Activated naive CD4-positive, alpha-beta T cell treated with anti-CD3 and anti-CD28 coated beads for 36 hours (primary cell): ENCODE data around the gene NTPCR. TPM values are rescaled to one million over a fixed set of nuclear protein-coding genes. Genes with fewer than 3 reads are reported as not detected.

Experiments
- CTCF ChIA-PET: fragments of 350-600 bp; sonication (Branson Sonifier 250); formaldehyde crosslinking; loops from one replicate; lab custom pipeline; 2021; ENCODE audit warnings: antibody characterized with exemption; lab: Charles Lee
- DNase-seq: peaks from one replicate; pipeline ENCODE4 v3.0.0-alpha.2; 2020
- H3K27ac Mint-ChIP-seq: one replicate; pipeline ENCODE4 v1.8.0; 2021; ENCODE audit warnings: mild to moderate bottlenecking, mixed read lengths
- H3K27me3 Mint-ChIP-seq: one replicate; pipeline ENCODE4 v1.8.0; 2021; ENCODE audit warnings: low read depth, mixed read lengths
- H3K36me3 Mint-ChIP-seq: one replicate; pipeline ENCODE4 v1.8.0; 2021; ENCODE audit warnings: low read depth, mixed read lengths
- H3K4me1 Mint-ChIP-seq: one replicate; pipeline ENCODE4 v1.8.0; 2021; ENCODE audit warnings: low read depth, mixed read lengths
- H3K4me3 Mint-ChIP-seq: one replicate; pipeline ENCODE4 v1.8.0; 2021; ENCODE audit warnings: mild to moderate bottlenecking, moderate library complexity, mixed read lengths
- H3K9me3 Mint-ChIP-seq: one replicate; pipeline ENCODE4 v1.8.0; 2021; ENCODE audit warnings: mixed read lengths
- intact Hi-C: fragments of 100-400 bp; cut with micrococcal nuclease; formaldehyde crosslinking; loops from one replicate; pipeline ENCODE4 v1.15.1; 2023
- total RNA-seq, 2 experiments: library from RNA; stranded (reverse); gene quantifications; one replicate each; pipeline ENCODE4 v1.2.3, GENCODE V29; 2021

The NTPCR gene
- total RNA-seq, 2 experiments from 2014 or later, result 53.1 TPM

DNA sequence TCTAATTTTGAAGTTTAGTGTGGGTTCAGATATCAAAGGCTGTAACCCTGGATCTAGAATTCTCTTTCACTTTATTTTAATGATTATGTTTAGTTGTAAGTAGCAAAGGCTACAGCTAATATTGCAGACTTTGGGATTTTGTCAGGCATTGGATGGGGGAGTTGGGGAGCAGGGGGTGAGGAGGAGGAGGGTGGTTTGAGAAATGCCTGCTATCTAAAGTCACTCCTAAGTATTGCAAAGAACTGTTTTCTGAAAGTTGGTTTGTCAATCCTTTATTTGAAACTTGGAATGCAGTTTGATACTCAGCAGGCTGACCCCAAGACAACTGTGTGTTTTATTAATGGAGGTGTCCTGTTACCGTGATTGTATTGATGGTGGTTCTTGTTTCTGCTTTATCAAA, 1.2 kb downstream of the NTPCR start:
- H3K27ac Mint-ChIP-seq, result no peak overlapping the region
- no peaks in the 10 kb centered on the region for H3K27me3 Mint-ChIP-seq
- H3K4me3 Mint-ChIP-seq, result peak overlapping the region; percentile 92
- peaks cover 9% of the 10 kb centered on the region for H3K36me3 Mint-ChIP-seq
- CTCF ChIA-PET, result interaction anchor here (0.6 to 0.7 kb wide), 4 partner anchors 16 to 349 kb away, joined by 3 to 5 read pairs (median 4); no protein-coding TSS in a partner anchor
- no peak for DNase-seq
- no peaks in the 10 kb centered on the region for H3K9me3 Mint-ChIP-seq
- H3K4me1 Mint-ChIP-seq, result peaks cover 31% of the 10 kb centered on the region
- intact Hi-C loops, result loop anchor here (2.0 to 5.0 kb wide), 4 partner anchors 321 to 1974 kb away; partner anchors contain the start of genes ARV1, MAP3K21, PCNX2 and SIPA1L2

DNA sequence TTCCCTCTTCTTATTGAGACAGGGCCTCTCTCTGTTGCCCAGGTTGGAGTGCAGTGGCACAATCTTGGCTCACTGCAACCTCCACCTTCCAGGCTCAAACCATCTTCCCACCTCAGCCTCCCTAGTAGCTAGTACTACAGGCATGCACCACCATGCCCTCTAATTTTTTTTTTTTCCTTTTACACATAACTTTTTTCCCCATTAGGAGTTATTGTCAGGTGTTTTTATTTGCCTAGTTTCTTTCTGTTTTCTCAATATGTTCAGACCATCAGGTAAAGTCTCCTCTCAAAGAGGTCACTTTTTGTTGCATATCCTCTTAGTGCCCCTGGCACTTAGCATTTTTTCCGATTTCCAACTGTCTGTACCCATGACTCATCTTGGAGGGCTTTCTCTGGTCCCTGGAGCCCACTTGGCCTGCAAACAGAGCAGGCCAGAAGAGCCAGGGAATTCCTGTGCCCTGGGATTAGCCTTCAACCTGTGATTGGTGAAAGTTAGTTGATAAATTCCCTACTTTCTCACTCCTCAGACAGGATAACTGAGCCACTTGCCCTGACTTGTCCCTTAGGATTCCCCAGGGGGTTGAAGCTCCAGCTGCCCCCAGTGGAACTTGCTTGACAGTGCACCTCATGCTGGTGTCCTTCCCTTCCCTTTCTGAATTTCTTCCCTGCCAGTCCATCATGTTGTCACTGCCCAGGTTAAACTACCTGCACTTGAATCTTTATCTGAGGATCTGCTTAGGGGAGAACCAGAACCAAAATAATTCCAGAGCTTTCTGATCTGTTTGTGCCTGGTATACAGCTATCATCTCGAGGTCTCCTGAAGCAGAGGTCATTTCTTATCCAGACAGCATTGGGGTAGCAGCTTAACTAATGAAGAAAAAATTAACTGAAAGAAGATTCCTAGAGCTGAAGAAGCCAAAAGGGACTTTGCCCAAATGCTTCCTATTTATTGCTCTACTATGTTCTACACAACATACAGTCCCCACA, 2.4 kb downstream of the NTPCR start:
- CTCF ChIA-PET, result interaction anchor here (0.6 to 1.5 kb wide), 5 partner anchors 10 to 325 kb away, joined by 3 to 4 read pairs (median 3); no protein-coding TSS in a partner anchor
- no peak overlapping the region for H3K27ac Mint-ChIP-seq
- peak; percentile 47 for DNase-seq
- H3K27me3 Mint-ChIP-seq, result no peaks in the 10 kb centered on the region
- peaks cover 18% of the 10 kb centered on the region for H3K36me3 Mint-ChIP-seq
- peaks cover 31% of the 10 kb centered on the region for H3K4me1 Mint-ChIP-seq
- peak overlapping the region; percentile 29 for H3K4me3 Mint-ChIP-seq
- intact Hi-C loops, result loop anchor here (5.0 kb wide), 2 partner anchors 344 to 1976 kb away; partner anchors contain the start of genes ARV1, PCNX2 and TTC13
- H3K9me3 Mint-ChIP-seq, result peaks cover 3% of the 10 kb centered on the region

DNA sequence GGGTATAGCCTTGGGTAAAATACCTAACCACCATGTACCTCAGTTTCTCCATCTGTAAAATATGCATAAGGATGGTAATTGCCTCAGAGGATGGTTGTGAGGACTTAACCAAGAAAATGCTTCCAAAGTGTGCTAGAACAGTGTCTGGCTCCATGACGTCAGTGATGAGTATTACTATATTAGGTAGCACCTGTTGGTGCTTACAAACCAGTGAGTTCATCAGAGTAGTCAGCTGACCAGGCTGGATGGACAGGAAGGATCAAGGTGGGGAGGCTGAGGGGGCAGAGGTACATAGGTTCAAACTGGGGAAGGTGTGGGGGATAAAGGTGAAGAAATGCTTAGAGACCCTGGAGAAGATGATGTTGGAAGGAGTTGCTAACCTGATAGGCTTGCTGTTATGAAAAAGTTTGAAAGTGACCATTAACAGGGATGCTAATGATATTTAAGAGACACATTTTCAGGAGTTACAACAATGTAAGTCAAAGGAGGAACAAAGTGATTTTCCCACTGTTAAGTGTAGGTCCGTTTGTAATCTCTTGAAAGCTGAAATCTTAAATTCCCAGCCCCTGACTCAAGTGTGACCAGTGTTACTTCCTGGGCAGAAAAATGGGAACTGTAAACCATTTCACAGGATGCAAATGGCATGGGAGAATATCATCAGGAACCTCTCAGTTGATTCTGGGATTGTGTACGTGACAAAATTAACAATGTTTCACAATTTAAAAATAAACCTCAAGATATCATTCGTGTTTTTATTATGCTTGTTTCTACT, 4.4 kb downstream of the NTPCR start:
- intact Hi-C loops, result loop anchor here (5.0 kb wide), 2 partner anchors 343 to 1977 kb away; partner anchors contain the start of genes ARV1, PCNX2 and TTC13
- Mint-ChIP-seq H3K4me1 (peaks cover 25% of the 10 kb centered on the region), H3K36me3 (peaks cover 36% of the 10 kb centered on the region), H3K27me3 (no peaks in the 10 kb centered on the region), H3K9me3 (peaks cover 6% of the 10 kb centered on the region), H3K27ac (no peak overlapping the region), H3K4me3 (no peak overlapping the region)
- no peak for DNase-seq
- CTCF ChIA-PET, result interaction anchor here (1.4 kb wide), 1 partner anchor 11 kb away, joined by 3 read pairs; no protein-coding TSS in a partner anchor

- no peak overlapping the region for H3K4me3 Mint-ChIP-seq
- peaks cover 42% of the 10 kb centered on the region for H3K36me3 Mint-ChIP-seq
- H3K4me1 Mint-ChIP-seq, result peaks cover 23% of the 10 kb centered on the region
- intact Hi-C loops, result no loop called here
- peaks cover 6% of the 10 kb centered on the region for H3K9me3 Mint-ChIP-seq
- H3K27ac Mint-ChIP-seq, result no peak overlapping the region
- H3K27me3 Mint-ChIP-seq, result no peaks in the 10 kb centered on the region
- DNase-seq, result no peak
- CTCF ChIA-PET, result interaction anchor here (1.4 kb wide), 1 partner anchor 10 kb away, joined by 3 read pairs; no protein-coding TSS in a partner anchor
Observed at GRCh38 chr1:232956081-232956480, 5.7 kb downstream of the NTPCR start.

GRCh38 chr1:232958067-232958466, 7.7 kb downstream of the NTPCR start:
- intact Hi-C loops, result no loop called here
- CTCF ChIA-PET, result no interaction called here
- DNase-seq, result no peak
- Mint-ChIP-seq H3K27me3 (no peaks in the 10 kb centered on the region), H3K36me3 (peaks cover 45% of the 10 kb centered on the region), H3K27ac (no peak overlapping the region), H3K9me3 (peaks cover 6% of the 10 kb centered on the region), H3K4me1 (peaks cover 10% of the 10 kb centered on the region), H3K4me3 (no peak overlapping the region)

DNA sequence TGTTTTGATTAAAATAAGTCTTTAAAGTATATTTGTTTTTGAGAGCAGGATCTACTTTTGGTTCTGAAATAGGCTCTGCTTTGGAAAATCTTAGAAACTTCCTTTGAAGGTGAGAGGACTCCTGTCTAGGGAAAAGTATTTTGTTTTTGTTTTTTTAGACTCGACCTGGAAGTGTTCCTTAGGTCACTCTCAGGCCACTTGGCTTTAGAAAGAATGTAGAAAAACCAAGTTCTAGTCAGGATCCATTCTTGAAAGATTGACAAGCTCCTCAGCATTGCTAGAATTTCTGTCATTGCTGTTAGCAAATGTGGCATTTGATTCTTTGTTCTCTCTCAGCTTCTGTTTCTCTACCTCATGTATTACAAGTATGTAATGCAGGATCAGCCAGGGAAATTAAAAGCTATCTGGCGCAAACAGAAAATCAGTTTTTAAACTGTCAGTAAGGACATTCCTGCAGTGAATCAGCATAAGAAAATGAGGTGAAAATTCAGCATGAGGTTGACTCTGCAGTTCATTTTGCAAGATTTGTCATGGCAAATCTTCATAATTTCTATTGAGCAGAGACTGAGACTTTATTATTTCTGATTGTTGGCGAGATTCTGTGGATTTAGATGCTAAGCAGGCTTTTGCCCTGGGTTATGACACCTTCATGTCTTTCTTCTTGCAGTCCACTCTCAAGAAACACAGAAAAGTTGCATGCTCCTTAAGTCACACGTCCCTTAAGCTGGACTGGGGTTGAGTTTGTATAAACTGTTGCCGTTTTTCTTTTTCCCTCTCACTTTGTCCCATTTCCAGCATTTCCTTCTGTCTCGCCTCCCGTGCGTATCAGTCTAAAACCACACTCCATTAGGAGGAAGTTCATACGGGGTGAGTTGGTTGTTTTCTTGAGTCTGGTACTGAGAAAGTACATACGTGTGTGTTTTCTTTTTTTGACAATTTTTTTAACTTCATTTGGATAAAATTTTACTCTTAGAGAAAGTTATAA, 12.6 kb downstream of the NTPCR start:
- Mint-ChIP-seq H3K4me1 (peaks cover 23% of the 10 kb centered on the region), H3K36me3 (peaks cover 33% of the 10 kb centered on the region), H3K9me3 (peaks cover 3% of the 10 kb centered on the region), H3K4me3 (no peak overlapping the region), H3K27me3 (no peaks in the 10 kb centered on the region), H3K27ac (no peak overlapping the region)
- intact Hi-C loops, result no loop called here
- CTCF ChIA-PET, result no interaction called here
- no peak for DNase-seq

- no peak for DNase-seq
- peaks cover 23% of the 10 kb centered on the region for H3K4me1 Mint-ChIP-seq
- CTCF ChIA-PET, result interaction anchor here (1.4 kb wide), 1 partner anchor 12 kb away, joined by 3 read pairs; no protein-coding TSS in a partner anchor
- no peaks in the 10 kb centered on the region for H3K9me3 Mint-ChIP-seq
- intact Hi-C loops, result no loop called here
- H3K27me3 Mint-ChIP-seq, result no peaks in the 10 kb centered on the region
- H3K27ac Mint-ChIP-seq, result no peak overlapping the region
- H3K36me3 Mint-ChIP-seq, result peaks cover 29% of the 10 kb centered on the region
- no peak overlapping the region for H3K4me3 Mint-ChIP-seq
Observed at GRCh38 chr1:232964601-232965000, 14.2 kb downstream of the NTPCR start.

DNA sequence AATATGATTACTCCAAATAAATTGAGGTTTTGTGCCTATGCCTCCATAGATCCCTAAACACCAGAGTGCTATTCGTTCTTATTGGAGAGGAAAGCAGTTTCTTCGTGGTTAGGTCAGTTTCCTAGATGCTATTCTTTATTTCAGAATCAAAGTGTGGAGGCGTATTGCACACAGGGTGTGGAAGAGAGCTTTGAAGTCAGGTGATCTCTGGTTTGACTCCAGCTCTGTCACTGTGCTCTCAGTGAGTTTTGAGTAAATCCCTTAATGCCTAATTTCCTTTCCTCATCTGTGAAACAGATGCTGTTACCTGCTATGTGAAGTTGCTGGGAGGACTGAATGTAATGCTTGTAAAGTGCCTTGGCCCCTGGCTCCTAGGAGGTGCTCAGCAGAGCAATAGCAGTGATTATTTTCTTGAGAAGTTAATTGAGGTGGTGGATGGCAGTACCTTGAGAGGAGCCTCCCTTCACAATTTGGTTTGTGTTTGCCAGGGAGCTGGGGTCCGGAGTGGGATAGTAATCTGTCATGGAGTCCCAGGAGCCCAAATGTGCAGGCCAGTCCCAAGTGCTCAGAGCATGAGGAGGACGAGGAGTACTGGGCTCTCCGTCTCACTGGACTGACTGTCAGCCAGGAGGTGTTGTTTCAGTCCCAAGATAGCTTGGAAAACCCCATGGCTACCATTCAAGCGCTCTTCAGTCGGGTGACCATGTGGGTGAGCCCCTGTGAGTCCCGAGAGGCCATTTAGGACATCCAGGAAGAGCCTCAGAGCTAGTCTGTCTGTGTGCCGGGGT, 14.9 kb downstream of the NTPCR start:
- Mint-ChIP-seq H3K4me3 (no peak overlapping the region), H3K9me3 (no peaks in the 10 kb centered on the region), H3K27me3 (no peaks in the 10 kb centered on the region), H3K4me1 (peaks cover 23% of the 10 kb centered on the region), H3K27ac (no peak overlapping the region), H3K36me3 (peaks cover 31% of the 10 kb centered on the region)
- intact Hi-C loops, result no loop called here
- CTCF ChIA-PET, result interaction anchor here (1.1 to 1.4 kb wide), 2 partner anchors 10 to 12 kb away, joined by 3 read pairs; no protein-coding TSS in a partner anchor
- no peak for DNase-seq

DNA sequence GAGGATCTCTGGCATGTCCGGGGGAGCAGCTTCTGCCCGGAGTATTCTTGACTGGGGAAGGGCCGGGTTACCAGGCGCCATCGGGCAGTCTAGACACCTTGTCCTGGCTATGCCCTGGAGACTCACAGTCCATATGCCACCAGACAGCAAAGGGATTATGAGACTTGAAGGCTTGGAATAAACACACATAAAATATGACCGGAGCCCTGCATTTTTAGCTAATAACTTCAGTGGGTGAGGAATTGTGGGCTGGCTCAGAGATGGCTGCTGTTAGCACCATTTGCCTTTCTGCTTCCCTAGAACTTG, 15.5 kb downstream of the NTPCR start:
- no peak overlapping the region for H3K27ac Mint-ChIP-seq
- H3K27me3 Mint-ChIP-seq, result no peaks in the 10 kb centered on the region
- H3K4me3 Mint-ChIP-seq, result no peak overlapping the region
- H3K9me3 Mint-ChIP-seq, result no peaks in the 10 kb centered on the region
- intact Hi-C loops, result no loop called here
- H3K4me1 Mint-ChIP-seq, result peaks cover 23% of the 10 kb centered on the region
- DNase-seq, result no peak
- peaks cover 31% of the 10 kb centered on the region for H3K36me3 Mint-ChIP-seq
- CTCF ChIA-PET, result interaction anchor here (1.1 kb wide), 1 partner anchor 10 kb away, joined by 3 read pairs; no protein-coding TSS in a partner anchor

DNA sequence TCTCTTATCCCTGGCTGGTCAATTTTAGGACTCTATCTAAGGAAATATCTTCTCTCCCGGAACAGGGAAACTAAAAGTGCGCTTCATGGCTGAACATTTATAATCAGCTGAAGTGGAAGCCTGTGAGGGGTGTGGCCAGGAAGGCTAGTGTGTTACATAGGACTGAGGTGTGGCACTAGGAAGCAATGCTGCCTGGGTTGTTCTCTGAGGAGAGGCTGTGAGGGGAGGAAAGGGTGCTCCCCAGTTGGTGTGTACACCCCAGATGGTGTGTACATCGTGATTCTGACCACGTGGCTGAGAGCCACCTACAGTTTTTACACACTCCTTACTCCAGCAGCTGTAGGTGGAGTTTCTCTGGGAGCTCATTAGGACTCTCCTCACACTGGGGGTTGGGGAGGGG, 16.3 kb downstream of the NTPCR start:
- H3K4me3 Mint-ChIP-seq, result no peak overlapping the region
- H3K27me3 Mint-ChIP-seq, result no peaks in the 10 kb centered on the region
- DNase-seq, result no peak
- peaks cover 23% of the 10 kb centered on the region for H3K4me1 Mint-ChIP-seq
- H3K27ac Mint-ChIP-seq, result no peak overlapping the region
- CTCF ChIA-PET, result no interaction called here
- no peaks in the 10 kb centered on the region for H3K9me3 Mint-ChIP-seq
- peaks cover 34% of the 10 kb centered on the region for H3K36me3 Mint-ChIP-seq
- intact Hi-C loops, result no loop called here

- Mint-ChIP-seq H3K36me3 (peaks cover 50% of the 10 kb centered on the region), H3K4me1 (peaks cover 13% of the 10 kb centered on the region), H3K4me3 (no peak overlapping the region), H3K27ac (no peak overlapping the region), H3K9me3 (peaks cover 11% of the 10 kb centered on the region), H3K27me3 (no peaks in the 10 kb centered on the region)
- DNase-seq, result no peak
- CTCF ChIA-PET, result no interaction called here
- intact Hi-C loops, result no loop called here
Observed at GRCh38 chr1:232968391-232968790, 18.0 kb downstream of the NTPCR start.
